Gastrocnemius medialis (tissue), 4 donors: ENCODE results near the gene UNK. TPM values are rescaled to one million over a fixed set of nuclear protein-coding genes. Genes with fewer than 3 reads are reported as not detected.

Experiments used
- ATAC-seq, 2 donors: fragments of 150-250 bp; one replicate each; pipeline ENCODE4 v1.9.1; 2016
- DNase-seq, 2 donors: peaks; one replicate each; pipeline ENCODE4 v3.0.0-alpha.2; 2019
- H3K27ac ChIP-seq, 4 donors: fragments of 200-600 bp; sonication (generic); 1 replicate in 1 of 4; 2 replicates in 3 of 4; pipeline ENCODE4 v1.5.1; 2016 to 2018; ENCODE audit warnings: mild to moderate bottlenecking in 2 of 4, moderate library complexity in 1 of 4
- H3K27me3 ChIP-seq, 3 donors: fragments of 200-600 bp; sonication (generic) in 2 of 3; 1 replicate in 1 of 3; 2 replicates in 2 of 3; pipeline versions ENCODE4 v1.5.1 to v1.6.0; 2016 to 2019; ENCODE audit warnings: mild to moderate bottlenecking in 1 of 3, moderate library complexity in 1 of 3
- H3K36me3 ChIP-seq, 2 donors: fragments of 200-600 bp; sonication (generic) in 1 of 2; one replicate each; pipeline ENCODE4 v1.5.1; 2017 to 2018
- H3K4me1 ChIP-seq, 2 donors: fragments of 200-600 bp; sonication (generic) in 1 of 2; one replicate each; pipeline ENCODE4 v1.5.1; 2016 to 2017; ENCODE audit warnings: mild to moderate bottlenecking in 2 of 2
- H3K4me3 ChIP-seq, 4 donors: fragments of 200-600 bp; sonication (generic) in 3 of 4; 1 replicate in 1 of 4; 2 replicates in 3 of 4; pipeline ENCODE4 v1.5.1; 2016 to 2019; ENCODE audit warnings: mild to moderate bottlenecking in 2 of 4
- H3K9me3 ChIP-seq, 3 donors: fragments of 200-600 bp; sonication (generic) in 2 of 3; 1 replicate in 1 of 3; 2 replicates in 2 of 3; pipeline ENCODE4 v1.5.1; 2016 to 2019
- CTCF ChIP-seq, 5 experiments: fragments of 450-650 bp in 3 of 5; fragments of 200-600 bp in 2 of 5; sonication (generic) in 2 of 5; IDR thresholded peaks in 4 of 5; conservative IDR thresholded peaks in 1 of 5; 1 replicate in 4 of 5; 2 replicates in 1 of 5; pipeline ENCODE4 v1.5.1; 2016 to 2019; ENCODE audit warnings: antibody characterized with exemption in 5 of 5, mild to moderate bottlenecking in 3 of 5, moderate library complexity in 3 of 5
- POLR2A ChIP-seq, 2 donors: fragments of 450-650 bp; IDR thresholded peaks; one replicate each; pipeline ENCODE4 v1.6.1; 2017; ENCODE audit warnings: antibody characterized with exemption in 2 of 2, mild to moderate bottlenecking in 2 of 2, moderate library complexity in 2 of 2
- in situ Hi-C, 4 donors: fragments of 200-750 bp; cut with MboI; loops; one replicate each; pipeline versions ENCODE4 v1.15.0 to v1.8.0; 2017; ENCODE audit warnings: low sequenced_read_pairs in 4 of 4
- intact Hi-C: fragments of 100-400 bp; cut with DNase I; formaldehyde crosslinking; loops from one replicate; pipeline ENCODE4 v1.15.1; 2023; ENCODE audit warnings: low total_unique reads
- total RNA-seq, 4 donors: library from RNA; depleted of rRNA; stranded (reverse); fragments of >200 nt; gene quantifications; one replicate each; pipeline versions ENCODE4 v1.1.0 to v1.2.3, GENCODE V29; 2016

The UNK gene
- total RNA-seq, 4 donors from 2014 or later, result 10.4 to 19.2 (median 13.1) TPM

- no peaks in the 10 kb centered on the region for H3K27me3 ChIP-seq
- no peak overlapping the region for H3K27ac ChIP-seq
- intact Hi-C loops, result no loop called here
- peaks cover 10 to 11% of the 10 kb centered on the region in 2 donors for H3K4me1 ChIP-seq
- no peak overlapping the region for H3K4me3 ChIP-seq
- in situ Hi-C loops, result no loop called here
- ATAC-seq (no peak), DNase-seq (no peak)
- peaks cover 0 to 70% of the 10 kb centered on the region in 2 donors for H3K36me3 ChIP-seq
- H3K9me3 ChIP-seq, result no peaks in the 10 kb centered on the region
- no peak for TF ChIP-seq POLR2A (IDR thresholded peaks at IDR 0.05)
- no peak for TF ChIP-seq CTCF (IDR thresholded peaks at IDR 0.05 in 4 of 5, conservative IDR thresholded peaks at IDR 0.05 in 1 of 5)
These were observed 38.2 kb downstream of the UNK start for GRCh38 chr17:75822800-75823166.

GRCh38 chr17:75823257-75824041, 38.8 kb downstream of the UNK start:
- Histone ChIP-seq H3K4me3 (no peak overlapping the region), H3K27me3 (no peaks in the 10 kb centered on the region), H3K36me3 (peaks cover 0 to 63% of the 10 kb centered on the region in 2 donors), H3K4me1 (peaks cover 15 to 17% of the 10 kb centered on the region in 2 donors), H3K9me3 (no peaks in the 10 kb centered on the region), H3K27ac (no peak overlapping the region)
- in situ Hi-C loops (no loop called here), intact Hi-C loops (no loop called here)
- ATAC-seq (no peak), DNase-seq (no peak)
- TF ChIP-seq POLR2A (IDR thresholded peaks at IDR 0.05), result no peak
- TF ChIP-seq CTCF (IDR thresholded peaks at IDR 0.05 in 4 of 5, conservative IDR thresholded peaks at IDR 0.05 in 1 of 5), result no peak

GRCh38 chr17:75824050-75824552, 39.5 kb downstream of the UNK start:
- in situ Hi-C loops, result no loop called here
- TF ChIP-seq CTCF (IDR thresholded peaks at IDR 0.05 in 4 of 5, conservative IDR thresholded peaks at IDR 0.05 in 1 of 5), result no peak
- TF ChIP-seq POLR2A (IDR thresholded peaks at IDR 0.05), result no peak
- Histone ChIP-seq H3K27me3 (no peaks in the 10 kb centered on the region), H3K9me3 (no peaks in the 10 kb centered on the region), H3K4me3 (no peak overlapping the region), H3K27ac (no peak overlapping the region), H3K4me1 (peaks cover 15 to 17% of the 10 kb centered on the region in 2 donors), H3K36me3 (peaks cover 0 to 57% of the 10 kb centered on the region in 2 donors)
- intact Hi-C loops, result no loop called here
- ATAC-seq (no peak), DNase-seq (no peak)

- H3K36me3 ChIP-seq, result peaks cover 0 to 51% of the 10 kb centered on the region in 2 donors
- in situ Hi-C loops (no loop called here), intact Hi-C loops (loop anchor here (5.0 kb wide), 1 partner anchor 32 kb away; no protein-coding TSS in a partner anchor)
- H3K9me3 ChIP-seq, result no peaks in the 10 kb centered on the region
- H3K27me3 ChIP-seq, result no peaks in the 10 kb centered on the region
- ATAC-seq, result no peak
- H3K4me1 ChIP-seq, result peaks cover 15 to 17% of the 10 kb centered on the region in 2 donors
- H3K4me3 ChIP-seq, result no peak overlapping the region
- TF ChIP-seq POLR2A (IDR thresholded peaks at IDR 0.05) (no peak), CTCF (IDR thresholded peaks at IDR 0.05 in 4 of 5, conservative IDR thresholded peaks at IDR 0.05 in 1 of 5) (no peak)
- H3K27ac ChIP-seq, result peak overlapping the region in 1 of 4 donors; percentile 26
- DNase-seq, result no peak
These were observed 40.1 kb downstream of the UNK start for GRCh38 chr17:75824666-75825065.
